Liver (tissue), 9 donors: ENCODE measurements around the gene GGACT. TPM values are rescaled to one million over a fixed set of nuclear protein-coding genes. Genes with fewer than 3 reads are reported as not detected.

Experiments
- DNase-seq: peaks from one replicate; pipeline ENCODE4 v3.0.0-alpha.2; 2017; ENCODE audit warnings: low spot score
- H3K27ac ChIP-seq, 2 donors: one replicate each; pipeline ENCODE4 v1.7.0; 2013; ENCODE audit warnings: inconsistent platforms in 2 of 2, low read length in 2 of 2, control low read depth in 1 of 2, low read depth in 1 of 2, mild to moderate bottlenecking in 1 of 2
- H3K27me3 ChIP-seq, 4 donors: one replicate each; pipeline versions ENCODE4 v1.6.1 to v1.7.0; 2013; ENCODE audit warnings: low read length in 3 of 4, inconsistent platforms in 1 of 4, mild to moderate bottlenecking in 1 of 4, moderate library complexity in 1 of 4; ENCODE audit not compliant: control insufficient read depth in 4 of 4, insufficient read depth in 4 of 4
- H3K36me3 ChIP-seq, 4 donors: one replicate each; pipeline versions ENCODE4 v1.6.1 to v1.7.0; 2013; ENCODE audit warnings: low read length in 3 of 4, mild to moderate bottlenecking in 3 of 4, low read depth in 1 of 4, moderate library complexity in 1 of 4; ENCODE audit not compliant: control insufficient read depth in 4 of 4, insufficient read depth in 3 of 4
- H3K4me1 ChIP-seq, 4 donors: one replicate each; pipeline versions ENCODE4 v1.6.1 to v1.7.0; 2013; ENCODE audit warnings: low read length in 3 of 4, mild to moderate bottlenecking in 3 of 4, moderate library complexity in 1 of 4; ENCODE audit not compliant: control insufficient read depth in 4 of 4, insufficient read depth in 4 of 4
- H3K4me3 ChIP-seq, 3 donors: one replicate each; pipeline versions ENCODE4 v1.6.1 to v1.7.0; 2013; ENCODE audit warnings: low read length in 3 of 3, control low read depth in 1 of 3, low read depth in 1 of 3, mild to moderate bottlenecking in 1 of 3
- H3K9ac ChIP-seq, 2 donors: one replicate each; pipeline ENCODE4 v1.7.0; 2013; ENCODE audit warnings: low read length in 2 of 2, mild to moderate bottlenecking in 2 of 2, moderate library complexity in 2 of 2, control low read depth in 1 of 2, low read depth in 1 of 2
- H3K9me3 ChIP-seq, 4 donors: one replicate each; pipeline versions ENCODE4 v1.6.1 to v1.7.0; 2013; ENCODE audit warnings: low read length in 3 of 4; ENCODE audit not compliant: control insufficient read depth in 4 of 4
- ATF3 ChIP-seq: IDR thresholded peaks from 2 replicates; pipeline ENCODE4 v1.6.1; 2016; ENCODE audit warnings: antibody characterized with exemption
- GABPA ChIP-seq, 2 donors: IDR thresholded peaks in 1 of 2; conservative IDR thresholded peaks in 1 of 2; 2 replicates each; pipeline ENCODE4 v1.6.1; 2016; ENCODE audit warnings: antibody characterized with exemption in 2 of 2, mild to moderate bottlenecking in 1 of 2, moderate library complexity in 1 of 2
- HNF4A ChIP-seq, 2 donors: conservative IDR thresholded peaks; 2 replicates each; pipeline ENCODE4 v1.6.1; 2016; ENCODE audit warnings: antibody characterized with exemption in 2 of 2, mild to moderate bottlenecking in 2 of 2
- HNF4G ChIP-seq: IDR thresholded peaks from 2 replicates; pipeline ENCODE4 v1.6.1; 2016; ENCODE audit warnings: antibody characterized with exemption
- JUND ChIP-seq, 2 donors: IDR thresholded peaks; 2 replicates each; pipeline ENCODE4 v1.6.1; 2016; ENCODE audit warnings: antibody characterized with exemption in 2 of 2
- NR2F2 ChIP-seq: IDR thresholded peaks from 2 replicates; pipeline ENCODE4 v1.6.1; 2016; ENCODE audit warnings: antibody characterized with exemption
- RAD21 ChIP-seq, 2 donors: IDR thresholded peaks; 2 replicates each; pipeline ENCODE4 v1.6.1; 2016; ENCODE audit warnings: antibody characterized with exemption in 2 of 2, mild to moderate bottlenecking in 2 of 2
- RXRA ChIP-seq, 2 donors: IDR thresholded peaks; 2 replicates each; pipeline ENCODE4 v1.6.1; 2017 to 2018; ENCODE audit warnings: antibody characterized with exemption in 2 of 2, mild to moderate bottlenecking in 1 of 2
- SP1 ChIP-seq: IDR thresholded peaks from 2 replicates; pipeline ENCODE4 v1.6.1; 2018; ENCODE audit warnings: antibody characterized with exemption, mild to moderate bottlenecking
- TAF1 ChIP-seq: conservative IDR thresholded peaks from 2 replicates; pipeline ENCODE4 v1.6.1; 2016; ENCODE audit warnings: antibody characterized with exemption, mild to moderate bottlenecking
- WGBS: extraction: QIAGEN DNeasy Blood & Tissue Kit; methylation state at CpG from one replicate; pipeline ENCODE4 v1.1.7; 2013; 5-methylcytosine and 5-hydroxymethylcytosine counted together
- polyA plus RNA-seq, 2 donors: library from polyadenylated mRNA; stranded (reverse) in 1 of 2; unstranded in 1 of 2; fragments of 200-250 nt in 1 of 2; fragments of >200 nt in 1 of 2; fragmentation: Nextera tagmentation in 1 of 2; extraction: Ambion mirVana in 1 of 2; gene quantifications; one replicate each; pipeline versions ENCODE4 v1.2.1 to v1.2.3, GENCODE V29; 2013 to 2015
- total RNA-seq, 2 donors: library from RNA; depleted of rRNA; stranded (reverse); fragments of >200 nt; gene quantifications; one replicate each; pipeline ENCODE4 v1.2.3, GENCODE V29; 2014
- TF ChIP-seq, protein P1 (sequence below): fragments of 150-350 bp; IDR thresholded peaks from 2 replicates; pipeline ENCODE4 v1.5.1; 2017; ENCODE audit warnings: improper control_type of control experiment, low read depth, low read length; ENCODE audit not compliant: missing input control
- TF ChIP-seq, protein P2 (sequence below): IDR thresholded peaks from 2 replicates; pipeline ENCODE4 v1.6.1; 2016; ENCODE audit warnings: antibody characterized with exemption, mild to moderate bottlenecking
- TF ChIP-seq, protein P3 (sequence below): IDR thresholded peaks from 2 replicates; pipeline ENCODE4 v1.6.1; 2016; ENCODE audit warnings: antibody characterized with exemption
- donor health status: healthy.
- donor health status: healthy.
- donor health status: healthy.
- donor health status: healthy.
- donor health status: healthy.

Gene GGACT
- total RNA-seq (1 to 10 TPM; 3.3 to 4.9 TPM), polyA plus RNA-seq (1 to 10 TPM; 2.5 to 6.3 TPM)

GRCh38 chr13:100588331-100589177, at the start of gene GGACT:
TSS of gene GGACT (minus strand) at chr13:100588789. CDS start at chr13:100532591, 56,198 bp downstream.
- 10% methylated on average over 82 of the region's 82 CpGs for WGBS
- peak within 1 kb of the TSS; percentile 57 to 69 for H3K27ac ChIP-seq
- peak within 1 kb of the TSS; percentile 75 to 92 (median 79) for H3K4me3 ChIP-seq
- TF ChIP-seq SP1 (no peak), HNF4G (no peak), RXRA (IDR thresholded peaks at IDR 0.05) (peak; percentile 15 to 24), GABPA (IDR thresholded peaks at IDR 0.05 in 1 of 2, conservative IDR thresholded peaks at IDR 0.05 in 1 of 2) (no peak), HNF4A (conservative IDR thresholded peaks at IDR 0.05) (no peak), RAD21 (IDR thresholded peaks at IDR 0.05) (peak in 1 of 2 donors; percentile 31)
- TF ChIP-seq, protein P1, sequence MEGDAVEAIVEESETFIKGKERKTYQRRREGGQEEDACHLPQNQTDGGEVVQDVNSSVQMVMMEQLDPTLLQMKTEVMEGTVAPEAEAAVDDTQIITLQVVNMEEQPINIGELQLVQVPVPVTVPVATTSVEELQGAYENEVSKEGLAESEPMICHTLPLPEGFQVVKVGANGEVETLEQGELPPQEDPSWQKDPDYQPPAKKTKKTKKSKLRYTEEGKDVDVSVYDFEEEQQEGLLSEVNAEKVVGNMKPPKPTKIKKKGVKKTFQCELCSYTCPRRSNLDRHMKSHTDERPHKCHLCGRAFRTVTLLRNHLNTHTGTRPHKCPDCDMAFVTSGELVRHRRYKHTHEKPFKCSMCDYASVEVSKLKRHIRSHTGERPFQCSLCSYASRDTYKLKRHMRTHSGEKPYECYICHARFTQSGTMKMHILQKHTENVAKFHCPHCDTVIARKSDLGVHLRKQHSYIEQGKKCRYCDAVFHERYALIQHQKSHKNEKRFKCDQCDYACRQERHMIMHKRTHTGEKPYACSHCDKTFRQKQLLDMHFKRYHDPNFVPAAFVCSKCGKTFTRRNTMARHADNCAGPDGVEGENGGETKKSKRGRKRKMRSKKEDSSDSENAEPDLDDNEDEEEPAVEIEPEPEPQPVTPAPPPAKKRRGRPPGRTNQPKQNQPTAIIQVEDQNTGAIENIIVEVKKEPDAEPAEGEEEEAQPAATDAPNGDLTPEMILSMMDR = peak; percentile 68
- TF ChIP-seq, protein P2, sequence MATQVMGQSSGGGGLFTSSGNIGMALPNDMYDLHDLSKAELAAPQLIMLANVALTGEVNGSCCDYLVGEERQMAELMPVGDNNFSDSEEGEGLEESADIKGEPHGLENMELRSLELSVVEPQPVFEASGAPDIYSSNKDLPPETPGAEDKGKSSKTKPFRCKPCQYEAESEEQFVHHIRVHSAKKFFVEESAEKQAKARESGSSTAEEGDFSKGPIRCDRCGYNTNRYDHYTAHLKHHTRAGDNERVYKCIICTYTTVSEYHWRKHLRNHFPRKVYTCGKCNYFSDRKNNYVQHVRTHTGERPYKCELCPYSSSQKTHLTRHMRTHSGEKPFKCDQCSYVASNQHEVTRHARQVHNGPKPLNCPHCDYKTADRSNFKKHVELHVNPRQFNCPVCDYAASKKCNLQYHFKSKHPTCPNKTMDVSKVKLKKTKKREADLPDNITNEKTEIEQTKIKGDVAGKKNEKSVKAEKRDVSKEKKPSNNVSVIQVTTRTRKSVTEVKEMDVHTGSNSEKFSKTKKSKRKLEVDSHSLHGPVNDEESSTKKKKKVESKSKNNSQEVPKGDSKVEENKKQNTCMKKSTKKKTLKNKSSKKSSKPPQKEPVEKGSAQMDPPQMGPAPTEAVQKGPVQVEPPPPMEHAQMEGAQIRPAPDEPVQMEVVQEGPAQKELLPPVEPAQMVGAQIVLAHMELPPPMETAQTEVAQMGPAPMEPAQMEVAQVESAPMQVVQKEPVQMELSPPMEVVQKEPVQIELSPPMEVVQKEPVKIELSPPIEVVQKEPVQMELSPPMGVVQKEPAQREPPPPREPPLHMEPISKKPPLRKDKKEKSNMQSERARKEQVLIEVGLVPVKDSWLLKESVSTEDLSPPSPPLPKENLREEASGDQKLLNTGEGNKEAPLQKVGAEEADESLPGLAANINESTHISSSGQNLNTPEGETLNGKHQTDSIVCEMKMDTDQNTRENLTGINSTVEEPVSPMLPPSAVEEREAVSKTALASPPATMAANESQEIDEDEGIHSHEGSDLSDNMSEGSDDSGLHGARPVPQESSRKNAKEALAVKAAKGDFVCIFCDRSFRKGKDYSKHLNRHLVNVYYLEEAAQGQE = no peak
- TF ChIP-seq, protein P3, sequence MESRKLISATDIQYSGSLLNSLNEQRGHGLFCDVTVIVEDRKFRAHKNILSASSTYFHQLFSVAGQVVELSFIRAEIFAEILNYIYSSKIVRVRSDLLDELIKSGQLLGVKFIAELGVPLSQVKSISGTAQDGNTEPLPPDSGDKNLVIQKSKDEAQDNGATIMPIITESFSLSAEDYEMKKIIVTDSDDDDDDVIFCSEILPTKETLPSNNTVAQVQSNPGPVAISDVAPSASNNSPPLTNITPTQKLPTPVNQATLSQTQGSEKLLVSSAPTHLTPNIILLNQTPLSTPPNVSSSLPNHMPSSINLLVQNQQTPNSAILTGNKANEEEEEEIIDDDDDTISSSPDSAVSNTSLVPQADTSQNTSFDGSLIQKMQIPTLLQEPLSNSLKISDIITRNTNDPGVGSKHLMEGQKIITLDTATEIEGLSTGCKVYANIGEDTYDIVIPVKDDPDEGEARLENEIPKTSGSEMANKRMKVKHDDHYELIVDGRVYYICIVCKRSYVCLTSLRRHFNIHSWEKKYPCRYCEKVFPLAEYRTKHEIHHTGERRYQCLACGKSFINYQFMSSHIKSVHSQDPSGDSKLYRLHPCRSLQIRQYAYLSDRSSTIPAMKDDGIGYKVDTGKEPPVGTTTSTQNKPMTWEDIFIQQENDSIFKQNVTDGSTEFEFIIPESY = no peak
- no peaks in the 10 kb centered on the region for H3K27me3 ChIP-seq
- peaks cover 0 to 1% (median 0%) of the 10 kb centered on the region in 4 donors for H3K36me3 ChIP-seq
- H3K4me1 ChIP-seq = peaks cover 0 to 6% (median 2%) of the 10 kb centered on the region in 4 donors
- DNase-seq = peak; percentile 76
- H3K9me3 ChIP-seq = no peaks in the 10 kb centered on the region
- peak within 1 kb of the TSS; percentile 89 to 92 for H3K9ac ChIP-seq

GRCh38 chr13:100637796-100638195, 49.2 kb upstream of the GGACT start:
- no peaks in the 10 kb centered on the region for H3K4me1 ChIP-seq
- H3K9ac ChIP-seq = no peak overlapping the region
- no peak for DNase-seq
- peaks cover 8 to 66% (median 30%) of the 10 kb centered on the region in 4 donors for H3K36me3 ChIP-seq
- H3K4me3 ChIP-seq = no peak overlapping the region
- no peaks in the 10 kb centered on the region for H3K27me3 ChIP-seq
- 93% methylated on average over 5 of the region's 5 CpGs for WGBS
- no peak overlapping the region for H3K27ac ChIP-seq
- TF ChIP-seq ATF3 = no peak
- TF ChIP-seq RXRA (IDR thresholded peaks at IDR 0.05) = no peak
- TF ChIP-seq NR2F2 = no peak
- no peak for TF ChIP-seq JUND (IDR thresholded peaks at IDR 0.05)
- TF ChIP-seq HNF4G = no peak
- TF ChIP-seq TAF1 = no peak
- H3K9me3 ChIP-seq = no peaks in the 10 kb centered on the region
